DND-41 (cell line): ENCODE results near the gene CPHXL.

Source experiments
- CTCF ChIP-seq: IDR thresholded peaks from 2 replicates; pipeline ENCODE4 v1.5.1; 2012; ENCODE audit warnings: borderline replicate concordance, low read length, moderate library complexity, mild to moderate bottlenecking; ENCODE audit not compliant: poor library complexity, severe bottlenecking; ENCODE audit errors: extremely low read depth
- EZH2 ChIP-seq: IDR thresholded peaks from 3 replicates; pipeline ENCODE4 v1.6.1; 2012; ENCODE audit warnings: borderline replicate concordance, low read depth, mild to moderate bottlenecking, moderate library complexity, low read length, inconsistent platforms; ENCODE audit not compliant: severe bottlenecking

- no peak for TF ChIP-seq CTCF
- no peak for TF ChIP-seq EZH2
These were observed 58.8 kb downstream of the CPHXL start for GRCh38 chr16:75667503-75667902.
